Thoracic aorta (tissue), 2 donors: ENCODE results near the gene MRPL39. TPM values are rescaled to one million over a fixed set of nuclear protein-coding genes. Genes with fewer than 3 reads are reported as not detected.

ENCODE experiments used
- ATAC-seq: fragments of 150-250 bp; one replicate; pipeline ENCODE4 v1.8.0; 2017; ENCODE audit warnings: low read depth; ENCODE audit not compliant: insufficient number of reproducible peaks, low FRiP score
- DNase-seq: peaks from one replicate; pipeline ENCODE4 v3.0.0-alpha.2; 2020; ENCODE audit warnings: low spot score
- H3K27ac ChIP-seq, 2 donors: fragments of 200-600 bp; sonication (generic); 1 replicate in 1 of 2; 2 replicates in 1 of 2; pipeline ENCODE4 v1.5.1; 2016; ENCODE audit warnings: mild to moderate bottlenecking in 2 of 2, moderate library complexity in 2 of 2
- H3K27me3 ChIP-seq: fragments of 200-600 bp; sonication (generic); replicated peaks from 2 replicates; pipeline ENCODE4 v1.6.0; 2016; ENCODE audit warnings: mild to moderate bottlenecking; ENCODE audit not compliant: insufficient read depth
- H3K36me3 ChIP-seq: fragments of 200-600 bp; sonication (generic); one replicate; pipeline ENCODE4 v1.5.1; 2016
- H3K4me1 ChIP-seq, 2 donors: fragments of 200-600 bp; sonication (generic); 1 replicate in 1 of 2; 2 replicates in 1 of 2; pipeline versions ENCODE4 v1.5.1 to v1.6.0; 2016; ENCODE audit warnings: low read depth in 2 of 2, mild to moderate bottlenecking in 1 of 2; ENCODE audit not compliant: control insufficient read depth in 1 of 2
- H3K4me3 ChIP-seq: fragments of 200-600 bp; sonication (generic); 2 replicates; pipeline ENCODE4 v1.5.1; 2016; ENCODE audit warnings: mild to moderate bottlenecking
- H3K9me3 ChIP-seq: fragments of 200-600 bp; sonication (generic); 2 replicates; pipeline ENCODE4 v1.5.1; 2016
- CTCF ChIP-seq: fragments of 200-600 bp; sonication (generic); IDR thresholded peaks from one replicate; pipeline ENCODE4 v1.5.1; 2019; ENCODE audit warnings: antibody characterized with exemption
- total RNA-seq, 2 donors: library from RNA; depleted of rRNA; stranded (reverse); fragments of >200 nt; gene quantifications; one replicate each; pipeline versions ENCODE4 v1.1.0 to v1.2.3, GENCODE V29; 2016

MRPL39 gene
- total RNA-seq, 2 donors from 2014 or later = 6.6 to 16.8 TPM

DNA sequence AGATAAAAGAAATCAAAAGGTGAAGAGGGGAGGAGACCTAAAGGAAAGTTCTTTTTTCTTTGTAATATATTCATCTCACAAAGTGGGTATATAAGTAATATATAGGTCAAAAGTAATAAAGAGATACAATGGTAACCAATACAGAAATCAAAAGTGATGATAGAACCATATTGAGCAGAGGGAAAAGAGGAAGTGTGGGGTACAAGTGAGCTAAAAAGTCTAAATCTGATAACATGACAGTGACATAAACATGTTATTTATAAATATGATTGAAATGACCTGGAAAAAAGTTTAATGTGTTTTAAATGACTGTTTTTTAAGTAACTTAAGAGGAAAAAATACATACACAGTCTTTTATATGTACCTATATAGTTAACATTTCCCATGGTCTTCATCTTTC lies 70.5 kb downstream of the MRPL39 start:
- no peak for ATAC-seq
- peaks cover 13% of the 10 kb centered on the region for H3K9me3 ChIP-seq
- no peak overlapping the region for H3K4me3 ChIP-seq
- DNase-seq = no peak
- no peak for TF ChIP-seq CTCF
- H3K27me3 ChIP-seq = no peaks in the 10 kb centered on the region
- H3K27ac ChIP-seq = no peak overlapping the region
- no peaks in the 10 kb centered on the region for H3K4me1 ChIP-seq
- no peaks in the 10 kb centered on the region for H3K36me3 ChIP-seq

GRCh38 chr21:25535849-25536248 lies 71.4 kb downstream of the MRPL39 start:
- ATAC-seq = no peak
- Histone ChIP-seq H3K36me3 (no peaks in the 10 kb centered on the region), H3K4me1 (no peaks in the 10 kb centered on the region)

More at GRCh38 chr21:25535849-25536248, 71.4 kb downstream of the MRPL39 start:
- Histone ChIP-seq H3K27me3 (no peaks in the 10 kb centered on the region), H3K4me3 (no peak overlapping the region), H3K9me3 (peaks cover 13% of the 10 kb centered on the region), H3K27ac (no peak overlapping the region)
- no peak for DNase-seq
- TF ChIP-seq CTCF = no peak

Other genes starting within 250 kb of the MRPL39 start
- gene JAM2, start 31.8 kb upstream of the MRPL39 start, total RNA-seq = 10 to 100 TPM; 10.2 to 20.9 TPM
- gene ATP5PF, start 127.4 kb upstream of the MRPL39 start, total RNA-seq = 10 to 100 TPM; 27.8 to 44.0 TPM
- 10 to 100 TPM; 14.9 to 35.9 TPM for gene GABPA, start 127.5 kb upstream of the MRPL39 start, total RNA-seq